ENCODE measurements around the gene BABAM2.

- TF ChIP-seq, protein P1, sequence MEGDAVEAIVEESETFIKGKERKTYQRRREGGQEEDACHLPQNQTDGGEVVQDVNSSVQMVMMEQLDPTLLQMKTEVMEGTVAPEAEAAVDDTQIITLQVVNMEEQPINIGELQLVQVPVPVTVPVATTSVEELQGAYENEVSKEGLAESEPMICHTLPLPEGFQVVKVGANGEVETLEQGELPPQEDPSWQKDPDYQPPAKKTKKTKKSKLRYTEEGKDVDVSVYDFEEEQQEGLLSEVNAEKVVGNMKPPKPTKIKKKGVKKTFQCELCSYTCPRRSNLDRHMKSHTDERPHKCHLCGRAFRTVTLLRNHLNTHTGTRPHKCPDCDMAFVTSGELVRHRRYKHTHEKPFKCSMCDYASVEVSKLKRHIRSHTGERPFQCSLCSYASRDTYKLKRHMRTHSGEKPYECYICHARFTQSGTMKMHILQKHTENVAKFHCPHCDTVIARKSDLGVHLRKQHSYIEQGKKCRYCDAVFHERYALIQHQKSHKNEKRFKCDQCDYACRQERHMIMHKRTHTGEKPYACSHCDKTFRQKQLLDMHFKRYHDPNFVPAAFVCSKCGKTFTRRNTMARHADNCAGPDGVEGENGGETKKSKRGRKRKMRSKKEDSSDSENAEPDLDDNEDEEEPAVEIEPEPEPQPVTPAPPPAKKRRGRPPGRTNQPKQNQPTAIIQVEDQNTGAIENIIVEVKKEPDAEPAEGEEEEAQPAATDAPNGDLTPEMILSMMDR (IDR thresholded peaks at IDR 0.05) = no peak
- TF ChIP-seq POLR2A (IDR thresholded peaks at IDR 0.05) = no peak
- TF ChIP-seq POLR2AphosphoS5 (IDR thresholded peaks at IDR 0.05; ENCODE audit: insufficient read depth in 1 of 2, low read depth in 1 of 2) = no peak
Observed at GRCh38 chr2:27843992-27844391, 46.5 kb upstream of the BABAM2 start.

All from vagina (tissue), 2 donors.